CD4-positive, alpha-beta T cell (primary cell): ENCODE results near the gene ZNF580. TPM values are rescaled to one million over a fixed set of nuclear protein-coding genes. Genes with fewer than 3 reads are reported as not detected.
A peak's percentile ranks its signal among the peaks of the same experiment; 100 is the strongest.

Source experiments
- ATAC-seq: fragments of 200-7000 bp; cut with Tn5 transposase; one replicate; pipeline ENCODE4 v1.10.0; 2022; ENCODE audit warnings: mild to moderate bottlenecking; ENCODE audit not compliant: poor library complexity
- CTCF ChIA-PET: fragments of 350-600 bp; sonication (Branson Sonifier 250); formaldehyde crosslinking; loops from one replicate; lab custom pipeline; 2021; ENCODE audit warnings: antibody characterized with exemption, inconsistent platforms; lab: Charles Lee
- POLR2A ChIA-PET: fragments of 350-600 bp; sonication (Branson Sonifier 250); formaldehyde crosslinking; loops from one replicate; lab custom pipeline; 2021; ENCODE audit warnings: antibody characterized with exemption, inconsistent platforms; lab: Charles Lee
- DNase-seq, 14 experiments: peaks; one replicate each; pipeline ENCODE4 v3.0.0-alpha.2; 2013 to 2020; ENCODE audit warnings: mixed read lengths in 2 of 14
- H3K27ac ChIP-seq, 2 donors: one replicate each; pipeline versions ENCODE4 v1.5.1 to v1.7.0; 2013; ENCODE audit warnings: low read length in 2 of 2, low read depth in 1 of 2, mild to moderate bottlenecking in 1 of 2
- H3K27me3 ChIP-seq, 2 experiments: 1 replicate in 1 of 2; 2 replicates in 1 of 2; pipeline versions ENCODE4 v1.6.1 to v1.7.0; 2013; ENCODE audit warnings: low read length in 2 of 2, control low read depth in 1 of 2, mild to moderate bottlenecking in 1 of 2, moderate library complexity in 1 of 2; ENCODE audit not compliant: insufficient read depth in 2 of 2, control insufficient read depth in 1 of 2
- H3K36me3 ChIP-seq: one replicate; pipeline ENCODE4 v1.6.1; 2013; ENCODE audit warnings: low read length, control low read depth; ENCODE audit not compliant: insufficient read depth
- H3K4me1 ChIP-seq: one replicate; pipeline ENCODE4 v1.6.1; 2013; ENCODE audit warnings: low read length, control low read depth; ENCODE audit not compliant: insufficient read depth
- H3K4me3 ChIP-seq: one replicate; pipeline ENCODE4 v1.5.1; 2013; ENCODE audit warnings: mild to moderate bottlenecking, low read length, moderate library complexity
- H3K9me3 ChIP-seq, 2 experiments: 1 replicate in 1 of 2; 2 replicates in 1 of 2; pipeline versions ENCODE4 v1.6.1 to v1.7.0; 2013; ENCODE audit warnings: low read length in 2 of 2, mild to moderate bottlenecking in 2 of 2, control low read depth in 1 of 2, moderate library complexity in 1 of 2; ENCODE audit not compliant: control insufficient read depth in 1 of 2, insufficient read depth in 1 of 2
- H3K27ac Mint-ChIP-seq: one replicate; pipeline ENCODE4 v1.8.0; 2020; ENCODE audit warnings: mixed read lengths
- H3K27me3 Mint-ChIP-seq: one replicate; pipeline ENCODE4 v1.8.0; 2021; ENCODE audit warnings: mixed read lengths
- H3K36me3 Mint-ChIP-seq: one replicate; pipeline ENCODE4 v1.8.0; 2021; ENCODE audit warnings: low read depth, mixed read lengths
- H3K4me1 Mint-ChIP-seq: one replicate; pipeline ENCODE4 v1.8.0; 2021; ENCODE audit warnings: low read depth, mixed read lengths
- H3K4me3 Mint-ChIP-seq: one replicate; pipeline ENCODE4 v1.8.0; 2020; ENCODE audit warnings: mild to moderate bottlenecking, mixed read lengths
- H3K9me3 Mint-ChIP-seq: one replicate; pipeline ENCODE4 v1.8.0; 2020; ENCODE audit warnings: mixed read lengths
- intact Hi-C, 2 experiments: fragments of 100-400 bp; cut with DNase I in 1 of 2; cut with micrococcal nuclease in 1 of 2; formaldehyde crosslinking; loops; one replicate each; pipeline versions ENCODE4 v1.15.1 to v1.9.0; 2023 to 2025; cut with DNase I, micrococcal nuclease
- polyA plus RNA-seq, 2 donors: library from polyadenylated mRNA; unstranded; fragments of 120-200 nt; gene quantifications; one replicate each; pipeline ENCODE4 v1.2.1, GENCODE V29; 2013
- total RNA-seq, 174 experiments: library from RNA in 2 of 174; stranded (reverse) in 2 of 174; gene quantifications; one replicate each; pipeline ENCODE4 v1.2.3 and lab custom pipeline; 2021 to 2026
- TF ChIP-seq, protein P1 (sequence below): fragments of 200-600 bp; IDR thresholded peaks from one replicate; pipeline ENCODE4 v1.8.0; 2022; ENCODE audit warnings: antibody characterized with exemption, mild to moderate bottlenecking

Gene ZNF580, protein sequence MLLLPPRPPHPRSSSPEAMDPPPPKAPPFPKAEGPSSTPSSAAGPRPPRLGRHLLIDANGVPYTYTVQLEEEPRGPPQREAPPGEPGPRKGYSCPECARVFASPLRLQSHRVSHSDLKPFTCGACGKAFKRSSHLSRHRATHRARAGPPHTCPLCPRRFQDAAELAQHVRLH
- total RNA-seq (10 to 100 TPM; 45.2 to 46.6 TPM), total RNA-seq (lab: John Stamatoyannopoulos, UW) (4.5 to 30.6 (median 12.4) reads per million in 172 experiments)
- polyA plus RNA-seq (2013, experiment 1 of 2) = 30.5 TPM
- 45.4 TPM for polyA plus RNA-seq (2013, experiment 2 of 2)

DNA sequence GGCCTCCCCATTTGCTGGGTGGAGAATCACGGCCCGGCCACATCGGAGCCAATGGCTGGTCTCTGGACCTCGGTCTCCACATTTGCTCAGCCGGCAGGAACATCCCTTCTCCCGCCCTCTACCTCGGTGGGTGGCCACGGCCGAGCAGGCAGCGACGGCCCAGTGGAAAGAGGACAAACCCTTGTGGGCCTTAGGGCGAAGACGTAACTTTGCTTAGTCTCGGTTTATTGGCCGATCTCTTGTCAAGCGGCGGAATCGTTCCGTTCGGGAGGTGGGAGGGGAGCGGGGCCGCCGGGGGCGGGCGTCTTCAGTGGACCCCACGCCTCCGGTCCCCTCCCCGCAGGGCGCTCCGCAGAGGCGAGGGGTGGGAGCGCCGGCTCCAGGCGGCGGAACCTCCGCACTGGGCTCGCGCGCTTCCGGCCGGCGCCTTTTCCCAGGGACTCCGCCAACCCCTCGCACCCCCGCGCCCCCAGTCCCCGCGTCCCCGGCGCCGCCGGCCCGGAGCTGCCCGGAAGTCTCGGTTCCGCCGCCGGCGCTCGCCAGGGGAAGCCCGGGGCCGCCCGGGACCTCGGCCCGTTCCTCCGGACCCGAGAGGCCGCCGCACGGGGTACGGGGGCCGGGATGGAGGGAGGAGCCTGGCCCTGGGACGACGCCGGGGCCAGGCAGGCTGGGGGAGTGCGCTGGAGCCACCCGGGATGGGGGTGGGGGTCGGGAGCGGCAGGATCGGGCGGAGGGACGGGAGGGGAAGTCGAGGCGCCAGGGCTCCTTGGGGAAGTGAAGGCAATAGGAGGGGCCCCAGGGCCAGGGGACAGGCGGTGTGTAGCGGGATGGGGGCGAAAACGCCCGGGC is at the start of gene ZNF580:
ZNF580 (plus strand) TSS at position 426 of the 849 bp plus-strand sequence. CDS start 1,507 bp downstream, outside the sequence.
- H3K4me1 ChIP-seq = peaks cover 86% of the 10 kb centered on the region
- peaks cover 15% of the 10 kb centered on the region for H3K36me3 ChIP-seq
- peak in 11 of 14 experiments; percentile 34 to 78 (median 55) for DNase-seq
- peak within 1 kb of the TSS; percentile 78 for H3K4me3 ChIP-seq
- peaks cover 3% of the 10 kb centered on the region for H3K9me3 Mint-ChIP-seq
- H3K27ac ChIP-seq = peak within 1 kb of the TSS; percentile 76 to 78
- H3K4me1 Mint-ChIP-seq = peaks cover 68% of the 10 kb centered on the region
- peak within 1 kb of the TSS; percentile 84 for H3K27ac Mint-ChIP-seq
- ChIA-PET CTCF (interaction anchor here (0.7 to 5.0 kb wide), 6 partner anchors 9 to 137 kb away, joined by 3 to 29 read pairs (median 8); partner anchors contain the start of genes U2AF2, ZNF784 and ZNF865), POLR2A (interaction anchor here (0.6 to 2.0 kb wide), 6 partner anchors 9 to 53 kb away, joined by 3 to 13 read pairs (median 6); partner anchors contain the start of genes FIZ1, U2AF2, ZNF524 and ZNF784)
- TF ChIP-seq, protein P1, sequence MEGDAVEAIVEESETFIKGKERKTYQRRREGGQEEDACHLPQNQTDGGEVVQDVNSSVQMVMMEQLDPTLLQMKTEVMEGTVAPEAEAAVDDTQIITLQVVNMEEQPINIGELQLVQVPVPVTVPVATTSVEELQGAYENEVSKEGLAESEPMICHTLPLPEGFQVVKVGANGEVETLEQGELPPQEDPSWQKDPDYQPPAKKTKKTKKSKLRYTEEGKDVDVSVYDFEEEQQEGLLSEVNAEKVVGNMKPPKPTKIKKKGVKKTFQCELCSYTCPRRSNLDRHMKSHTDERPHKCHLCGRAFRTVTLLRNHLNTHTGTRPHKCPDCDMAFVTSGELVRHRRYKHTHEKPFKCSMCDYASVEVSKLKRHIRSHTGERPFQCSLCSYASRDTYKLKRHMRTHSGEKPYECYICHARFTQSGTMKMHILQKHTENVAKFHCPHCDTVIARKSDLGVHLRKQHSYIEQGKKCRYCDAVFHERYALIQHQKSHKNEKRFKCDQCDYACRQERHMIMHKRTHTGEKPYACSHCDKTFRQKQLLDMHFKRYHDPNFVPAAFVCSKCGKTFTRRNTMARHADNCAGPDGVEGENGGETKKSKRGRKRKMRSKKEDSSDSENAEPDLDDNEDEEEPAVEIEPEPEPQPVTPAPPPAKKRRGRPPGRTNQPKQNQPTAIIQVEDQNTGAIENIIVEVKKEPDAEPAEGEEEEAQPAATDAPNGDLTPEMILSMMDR = no peak
- peaks cover 34% of the 10 kb centered on the region for H3K36me3 Mint-ChIP-seq
- no peaks in the 10 kb centered on the region for H3K27me3 ChIP-seq
- ATAC-seq = peak; percentile 7
- intact Hi-C loops = loop anchor here in 1 of 2 experiments (1.0 to 5.0 kb wide), 3 partner anchors 8 to 254 kb away; partner anchors contain the start of genes FIZ1 and RPL28
- H3K9me3 ChIP-seq = peaks cover 0 to 5% of the 10 kb centered on the region in 2 experiments
- peak within 1 kb of the TSS; percentile 86 for H3K4me3 Mint-ChIP-seq
- H3K27me3 Mint-ChIP-seq = no peaks in the 10 kb centered on the region

DNA sequence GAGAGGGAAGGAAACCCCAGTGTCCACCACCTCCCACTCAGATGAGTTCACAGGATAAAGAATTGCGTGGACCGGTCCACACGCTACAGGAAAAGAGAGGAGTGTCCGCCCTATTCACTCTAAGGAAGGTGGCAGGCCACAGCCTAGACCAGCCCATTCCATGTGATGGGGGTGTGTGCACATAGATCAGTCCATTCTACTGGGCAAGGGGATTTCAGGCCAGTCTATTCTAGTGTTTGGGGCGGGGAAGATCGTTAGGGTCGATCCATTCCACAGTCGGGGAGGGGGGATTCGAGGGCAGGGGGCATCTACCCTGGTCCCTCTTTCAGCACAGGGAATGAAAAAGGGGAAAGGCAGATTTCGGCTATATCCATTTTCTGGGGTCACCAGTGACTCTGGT is 49.2 kb upstream of the ZNF580 start:
- TF ChIP-seq, protein P1 = no peak
- Histone ChIP-seq H3K4me3 (no peak overlapping the region), H3K4me1 (peaks cover 18% of the 10 kb centered on the region), H3K36me3 (peaks cover 27% of the 10 kb centered on the region), H3K27me3 (no peaks in the 10 kb centered on the region), H3K9me3 (no peaks in the 10 kb centered on the region), H3K27ac (no peak overlapping the region)
- no peaks in the 10 kb centered on the region for H3K9me3 Mint-ChIP-seq
- H3K36me3 Mint-ChIP-seq = peaks cover 25% of the 10 kb centered on the region
- no peaks in the 10 kb centered on the region for H3K27me3 Mint-ChIP-seq
- intact Hi-C loops = no loop called here
- DNase-seq (peak in 1 of 14 experiments; percentile 2), ATAC-seq (no peak)
- POLR2A ChIA-PET = no interaction called here
- peaks cover 24% of the 10 kb centered on the region for H3K4me1 Mint-ChIP-seq
- no peak overlapping the region for H3K27ac Mint-ChIP-seq
- CTCF ChIA-PET = no interaction called here
- H3K4me3 Mint-ChIP-seq = no peak overlapping the region

DNA sequence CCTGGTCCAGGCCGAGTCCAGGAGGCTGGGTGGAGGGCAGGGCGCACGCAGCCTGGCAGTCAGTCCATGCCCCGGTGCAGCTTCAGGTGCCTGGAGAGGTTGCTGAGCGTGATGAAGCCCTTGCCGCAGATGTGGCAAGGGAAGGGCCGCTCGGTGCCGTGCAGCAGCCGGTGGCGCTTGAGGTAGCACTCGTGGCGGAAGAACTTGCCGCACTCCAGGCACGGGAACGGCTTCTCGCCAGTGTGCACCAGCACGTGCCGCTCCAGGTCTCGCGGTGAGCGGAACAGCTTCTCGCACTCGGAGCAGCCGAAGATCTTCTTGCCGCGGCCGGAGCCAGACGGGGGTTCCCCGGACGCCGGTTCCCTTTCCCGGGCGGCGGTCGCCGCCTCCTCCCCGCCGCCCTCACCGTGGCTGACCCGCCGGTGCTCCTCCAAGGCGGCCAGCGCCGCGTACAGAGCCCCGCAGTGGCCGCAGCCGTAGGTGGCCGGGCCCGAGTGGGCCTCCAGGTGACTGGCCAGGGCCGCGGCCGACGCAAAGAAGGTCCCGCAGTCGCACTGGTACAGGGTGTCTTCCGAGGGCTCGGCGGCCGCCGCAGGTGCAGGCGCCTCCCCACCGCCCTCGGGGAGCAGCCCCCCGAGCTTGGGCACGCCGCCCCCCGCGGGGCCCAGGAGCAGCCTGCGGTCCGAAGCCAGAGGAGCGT is 48.3 kb upstream of the ZNF580 start:
- TF ChIP-seq, protein P1 = no peak

More for the DNA sequence above, 48.3 kb upstream of the ZNF580 start:
- ChIA-PET POLR2A (no interaction called here), CTCF (no interaction called here)
- Mint-ChIP-seq H3K9me3 (no peaks in the 10 kb centered on the region), H3K36me3 (peaks cover 33% of the 10 kb centered on the region), H3K27ac (no peak overlapping the region), H3K27me3 (no peaks in the 10 kb centered on the region), H3K4me3 (no peak overlapping the region), H3K4me1 (peaks cover 14% of the 10 kb centered on the region)
- DNase-seq (peak in 1 of 14 experiments; percentile 22), ATAC-seq (no peak)
- Histone ChIP-seq H3K4me1 (peaks cover 8% of the 10 kb centered on the region), H3K27ac (no peak overlapping the region), H3K27me3 (no peaks in the 10 kb centered on the region), H3K9me3 (no peaks in the 10 kb centered on the region), H3K4me3 (no peak overlapping the region), H3K36me3 (peaks cover 29% of the 10 kb centered on the region)
- intact Hi-C loops = no loop called here
